HepG2 (cell line): Measurements from ENCODE around the gene NDUFS5. TPM values are rescaled to one million over a fixed set of nuclear protein-coding genes. Genes with fewer than 3 reads are reported as not detected.
A peak's percentile ranks its signal among the peaks of the same experiment; 100 is the strongest.

Experiments
- ARHGAP35 ChIP-seq: sonication (generic); formaldehyde crosslinking; IDR thresholded peaks from 2 replicates; pipeline ENCODE4 v1.9.0; 2022; ENCODE audit warnings: mild to moderate bottlenecking, inconsistent platforms, moderate library complexity, missing genetic modification reagents, borderline replicate concordance
- ARNTL ChIP-seq: sonication (generic); formaldehyde crosslinking; IDR thresholded peaks from 2 replicates; pipeline ENCODE4 v1.4.0; 2020; ENCODE audit warnings: mild to moderate bottlenecking, missing genetic modification reagents
- DRAP1 ChIP-seq: IDR thresholded peaks from 2 replicates; pipeline ENCODE4 v1.6.1; 2016; ENCODE audit warnings: missing genetic modification reagents, missing compliant biosample characterization
- ERF ChIP-seq: IDR thresholded peaks from 2 replicates; pipeline ENCODE4 v1.6.1; 2018; ENCODE audit warnings: missing biosample characterization, missing genetic modification reagents
- GFI1 ChIP-seq: sonication (generic); formaldehyde crosslinking; IDR thresholded peaks from 2 replicates; pipeline ENCODE4 v1.5.0; 2020; ENCODE audit warnings: missing genetic modification reagents, mild to moderate bottlenecking, borderline replicate concordance
- HMGXB3 ChIP-seq: sonication (generic); formaldehyde crosslinking; IDR thresholded peaks from 2 replicates; pipeline ENCODE4 v1.4.0; 2020; ENCODE audit warnings: missing genetic modification reagents, borderline replicate concordance
- JUND ChIP-seq: sonication (generic); formaldehyde crosslinking; IDR thresholded peaks from 2 replicates; pipeline ENCODE4 v1.8.0; 2022; ENCODE audit warnings: mild to moderate bottlenecking, missing genetic modification reagents
- KDM5A ChIP-seq: fragments of 200-600 bp; sonication (generic); IDR thresholded peaks from 2 replicates; pipeline ENCODE4 v1.7.0; 2018; ENCODE audit warnings: antibody characterized with exemption, mild to moderate bottlenecking, low read length, borderline replicate concordance
- KLF15 ChIP-seq: sonication (generic); formaldehyde crosslinking; IDR thresholded peaks from 2 replicates; pipeline ENCODE4 v1.8.1; 2023; ENCODE audit warnings: borderline replicate concordance, mild to moderate bottlenecking, inconsistent platforms, missing genetic modification reagents, mixed read lengths
- MIER2 ChIP-seq: IDR thresholded peaks from 2 replicates; pipeline ENCODE4 v1.6.1; 2016; ENCODE audit warnings: missing biosample characterization, missing genetic modification reagents
- MYC ChIP-seq: sonication (generic); formaldehyde crosslinking; IDR thresholded peaks from 2 replicates; pipeline ENCODE4 v1.9.0; 2021; ENCODE audit warnings: missing genetic modification reagents, borderline replicate concordance
- NBN ChIP-seq: fragments of 450-650 bp; conservative IDR thresholded peaks from 2 replicates; pipeline ENCODE4 v1.6.1; 2017
- PLRG1 ChIP-seq: fragments of 450-650 bp; conservative IDR thresholded peaks from 2 replicates; pipeline ENCODE4 v1.6.1; 2016
- SKI ChIP-seq: fragments of 450-650 bp; IDR thresholded peaks from one replicate; pipeline ENCODE4 v1.6.1; 2018; ENCODE audit warnings: mild to moderate bottlenecking; ENCODE audit not compliant: partially characterized antibody
- SMAD1 ChIP-seq: sonication (generic); formaldehyde crosslinking; IDR thresholded peaks from 2 replicates; pipeline ENCODE4 v1.4.0; 2020; ENCODE audit warnings: missing genetic modification reagents, low read depth, mild to moderate bottlenecking, borderline replicate concordance
- TOPORS ChIP-seq: sonication (generic); formaldehyde crosslinking; IDR thresholded peaks from 2 replicates; pipeline ENCODE4 v1.8.0; 2023; ENCODE audit warnings: mild to moderate bottlenecking, missing genetic modification reagents
- ZBTB46 ChIP-seq: sonication (generic); formaldehyde crosslinking; IDR thresholded peaks from 2 replicates; pipeline ENCODE4 v1.4.0; 2020; ENCODE audit warnings: mild to moderate bottlenecking, missing genetic modification reagents, borderline replicate concordance
- ZKSCAN1 ChIP-seq: fragments of 150-350 bp; IDR thresholded peaks from 2 replicates; pipeline ENCODE4 v1.6.1; 2014; ENCODE audit warnings: low read length
- ZNF230 ChIP-seq: sonication (generic); formaldehyde crosslinking; IDR thresholded peaks from 2 replicates; pipeline ENCODE4 v1.4.0; 2020; ENCODE audit warnings: mild to moderate bottlenecking, missing genetic modification reagents
- ZNF296 ChIP-seq: sonication (generic); formaldehyde crosslinking; conservative IDR thresholded peaks from 2 replicates; pipeline ENCODE4 v1.5.0; 2020; ENCODE audit warnings: mild to moderate bottlenecking, missing genetic modification reagents
- ZNF773 ChIP-seq: sonication (generic); formaldehyde crosslinking; IDR thresholded peaks from 2 replicates; pipeline ENCODE4 v1.4.0; 2020; ENCODE audit warnings: missing genetic modification reagents, borderline replicate concordance
- ZNF788 ChIP-seq: sonication (generic); formaldehyde crosslinking; IDR thresholded peaks from 2 replicates; pipeline ENCODE4 v1.5.0; 2020; ENCODE audit warnings: mild to moderate bottlenecking, missing genetic modification reagents, borderline replicate concordance
- polyA plus RNA-seq, 8 experiments: library from polyadenylated mRNA; depleted of rRNA in 3 of 8; stranded (reverse) in 7 of 8; unstranded in 1 of 8; fragments of >200 nt; fragmentation: Illumina TruSeq in 4 of 8; extraction: Trizol in 4 of 8; gene quantifications; 2 replicates each; pipeline versions ENCODE4 v1.2.1 to v1.2.3, GENCODE V29; 2011 to 2016; ENCODE audit warnings: low read depth in 4 of 8, missing spikeins in 1 of 8, mixed read lengths in 1 of 8; ENCODE audit not compliant: insufficient read depth in 1 of 8
- total RNA-seq, 5 experiments: library from RNA; depleted of rRNA; stranded (reverse); fragments of >200 nt; fragmentation: Illumina TruSeq; extraction: Trizol; gene quantifications; 2 replicates each; pipeline ENCODE4 v1.2.3, GENCODE V29; 2016; ENCODE audit warnings: low read depth in 1 of 5
- TF ChIP-seq, protein P1 (sequence below): sonication (generic); formaldehyde crosslinking; IDR thresholded peaks from 2 replicates; pipeline ENCODE4 v1.4.0; 2020; ENCODE audit warnings: mild to moderate bottlenecking, missing genetic modification reagents

Gene NDUFS5
- total and polyA plus RNA-seq, 2 of the 13 experiments (the other 11 are each of a cell fraction or from before 2014, with no cell fraction given): 263 to 466 TPM

GRCh38 chr1:39026051-39026865, at the start of gene NDUFS5 (continued):
- TF ChIP-seq ZNF773 (CRISPR knock-in tag) (0 out of 2 replicates have a peak, but pooled peaks have one; percentile 21), HMGXB3 (CRISPR knock-in tag) (no peak), DRAP1 (CRISPR knock-in tag) (peak; percentile 83), JUND (peak; percentile 78; the same call in 1 of the 2 replicates), ZNF230 (CRISPR knock-in tag) (no peak), ARNTL (CRISPR knock-in tag) (no peak; the same call in 1 of the 2 replicates), GFI1 (no peak), SMAD1 (CRISPR knock-in tag) (no peak), TOPORS (CRISPR knock-in tag) (peak; percentile 42; the same call in 1 of the 2 replicates), ERF (CRISPR knock-in tag) (0 out of 2 replicates have a peak, but pooled peaks have one; percentile 17), MIER2 (CRISPR knock-in tag) (no peak), ZBTB46 (CRISPR knock-in tag) (no peak), PLRG1 (no peak), SKI (peak; percentile 9), NBN (no peak), KDM5A (peak; percentile 57; the same call in 1 of the 2 replicates), ZKSCAN1 (no peak), ZNF788 (CRISPR knock-in tag) (peak; percentile 87; the same call in 1 of the 2 replicates), ZNF296 (CRISPR knock-in tag) (no peak), KLF15 (CRISPR knock-in tag) (0 out of 2 replicates have a peak, but pooled peaks have one; percentile 62), ARHGAP35 (CRISPR knock-in tag) (no peak), MYC (CRISPR knock-in tag) (peak; percentile 50; the same call in 1 of the 2 replicates)
- TF ChIP-seq, protein P1, sequence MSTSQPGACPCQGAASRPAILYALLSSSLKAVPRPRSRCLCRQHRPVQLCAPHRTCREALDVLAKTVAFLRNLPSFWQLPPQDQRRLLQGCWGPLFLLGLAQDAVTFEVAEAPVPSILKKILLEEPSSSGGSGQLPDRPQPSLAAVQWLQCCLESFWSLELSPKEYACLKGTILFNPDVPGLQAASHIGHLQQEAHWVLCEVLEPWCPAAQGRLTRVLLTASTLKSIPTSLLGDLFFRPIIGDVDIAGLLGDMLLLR (CRISPR knock-in tag): peak; percentile 49
